ENCODE data around the gene PCDHA8. TPM values are rescaled to one million over a fixed set of nuclear protein-coding genes. Genes with fewer than 3 reads are reported as not detected.
A peak's percentile ranks its signal among the peaks of the same experiment; 100 is the strongest.

Gene PCDHA8
- total and polyA plus RNA-seq, 9 of the 15 experiments (the other 6 are each of a cell fraction or from before 2014, with no cell fraction given), result not detected

GRCh38 chr5:140881889-140882590 lies 41.1 kb downstream of the PCDHA8 start, which contains the start of gene PCDHA13 (continued):
- TF ChIP-seq ZBTB8A (IDR thresholded peaks at IDR 0.05; ENCODE audit: partially characterized antibody) (no peak), ATF4 (CRISPR knock-in tag; IDR thresholded peaks at IDR 0.05) (no peak), GMEB1 (CRISPR knock-in tag; IDR thresholded peaks at IDR 0.05) (no peak)

GRCh38 chr5:140882591-140882899 lies 41.6 kb downstream of the PCDHA8 start:
- CTCF ChIA-PET (ENCODE audit: low intra/inter-chr PET ratio), result no interaction called here
- 8% methylated on average over 12 of the region's 12 CpGs for WGBS (ENCODE audit: insufficient coverage, low coverage, missing lambda C conversion rate)
- no peak for DNase-seq (ENCODE audit: extremely low read depth in 1 of 4, low spot score in 3 of 4)
- H3K79me2 ChIP-seq (ENCODE audit: control insufficient read depth, insufficient read depth, low read length), result no peaks in the 10 kb centered on the region
- no peaks in the 10 kb centered on the region for H3K9me1 ChIP-seq (ENCODE audit: control insufficient read depth, insufficient read depth, low read length)
- no peak overlapping the region for H3K4me3 ChIP-seq
- in situ Hi-C loops (cut with MboI), result no loop called here
- H2AFZ ChIP-seq (ENCODE audit: low read depth, low read length), result no peak overlapping the region
- H3K27ac ChIP-seq (ENCODE audit: extremely low read depth, low read depth, low read length), result no peak overlapping the region
- no peak for ATAC-seq
- 0 out of 2 replicates have a peak, but pooled peaks have one; percentile 26 for TF ChIP-seq ETV1 (tag; conservative IDR thresholded peaks at IDR 0.05; ENCODE audit: low read depth)
- TF ChIP-seq CTCF (IDR thresholded peaks at IDR 0.05 in 2 of 3, conservative IDR thresholded peaks at IDR 0.05 in 1 of 3; ENCODE audit: insufficient read depth in 2 of 3, low read depth in 1 of 3, low read length in 3 of 3), result peak in 1 of 3 experiments; percentile 15; a peak in 1 of 6 replicates
- TF ChIP-seq ZNF143 (CRISPR knock-in tag; IDR thresholded peaks at IDR 0.05), result no peak
- H3K4me1 ChIP-seq (replicated peaks in 1 of 2; ENCODE audit: control insufficient read depth in 2 of 2, insufficient read depth in 2 of 2, low read length in 2 of 2), result no peaks in the 10 kb centered on the region; a peak in 1 of 5 replicates
- POLR2A ChIA-PET, result no interaction called here
- H3K36me3 ChIP-seq (ENCODE audit: control insufficient read depth, insufficient read depth, low read length), result no peaks in the 10 kb centered on the region
- H3K9ac ChIP-seq (ENCODE audit: insufficient read depth in 1 of 2, low read depth in 2 of 2, low read length in 2 of 2), result no peak overlapping the region
- intact Hi-C loops (cut with micrococcal nuclease), result no loop called here
- no peak for FAIRE-seq
- no TSS peak for BruUV-seq (replicated peaks)
- 0 out of 2 replicates have a peak, but pooled peaks cover 2% of the 10 kb centered on the region for H3K9me3 ChIP-seq (replicated peaks; ENCODE audit: control insufficient read depth, insufficient read depth, low read depth, low read length)
- no peaks in the 10 kb centered on the region for H4K20me1 ChIP-seq (replicated peaks; ENCODE audit: control insufficient read depth, insufficient read depth, low read length)
- H3K4me2 ChIP-seq (ENCODE audit: insufficient read depth, low read length), result no peak overlapping the region
- no peaks in the 10 kb centered on the region for H3K27me3 ChIP-seq (ENCODE audit: control insufficient read depth in 2 of 2, insufficient read depth in 2 of 2, low read length in 2 of 2)
